Astrocyte (in vitro differentiated cells and primary cell): ENCODE data around the gene TENM4. TPM values are rescaled to one million over a fixed set of nuclear protein-coding genes. Genes with fewer than 3 reads are reported as not detected.
A peak's percentile ranks its signal among the peaks of the same experiment; 100 is the strongest.

ENCODE experiments used
- DNase-seq: peaks from one replicate; pipeline ENCODE4 v3.0.0-alpha.2; 2010; ENCODE audit warnings: low read depth
- FAIRE-seq: peaks from 2 replicates; lab custom pipeline; 2011; peaks lifted over from hg19 to GRCh38; lab: Jason Lieb, UNC
- H2AFZ ChIP-seq: 2 replicates; pipeline ENCODE4 v1.6.0; 2012; ENCODE audit warnings: low read depth, low read length, inconsistent platforms
- H3K27ac ChIP-seq: 2 replicates; pipeline ENCODE4 v1.5.1; 2011; ENCODE audit warnings: low read depth, low read length, inconsistent platforms
- H3K27me3 ChIP-seq: 2 replicates; pipeline ENCODE4 v1.6.0; 2011; ENCODE audit warnings: low read length, inconsistent platforms; ENCODE audit not compliant: insufficient read depth
- H3K36me3 ChIP-seq: 2 replicates; pipeline ENCODE4 v1.5.1; 2011; ENCODE audit warnings: low read length, inconsistent platforms; ENCODE audit not compliant: insufficient read depth
- H3K4me1 ChIP-seq: 2 replicates; pipeline ENCODE4 v1.5.1; 2011; ENCODE audit warnings: low read length, inconsistent platforms; ENCODE audit not compliant: insufficient read depth
- H3K4me2 ChIP-seq: 2 replicates; pipeline ENCODE4 v1.6.0; 2012; ENCODE audit warnings: low read length, inconsistent platforms
- H3K4me3 ChIP-seq: 2 replicates; pipeline ENCODE4 v1.5.1; 2011; ENCODE audit warnings: low read depth, mild to moderate bottlenecking, low read length, inconsistent platforms; ENCODE audit not compliant: insufficient read depth
- H3K79me2 ChIP-seq: 2 replicates; pipeline ENCODE4 v1.6.0; 2012; ENCODE audit warnings: mild to moderate bottlenecking, low read length, inconsistent platforms; ENCODE audit not compliant: insufficient read depth
- H3K9ac ChIP-seq: 2 replicates; pipeline ENCODE4 v1.6.0; 2012; ENCODE audit warnings: mild to moderate bottlenecking, low read length, inconsistent platforms
- H3K9me3 ChIP-seq: 2 replicates; pipeline ENCODE4 v1.5.1; 2012; ENCODE audit warnings: low read depth, mild to moderate bottlenecking, low read length, inconsistent platforms; ENCODE audit not compliant: insufficient read depth
- H4K20me1 ChIP-seq: 2 replicates; pipeline ENCODE4 v1.6.0; 2012; ENCODE audit warnings: low read length, inconsistent platforms; ENCODE audit not compliant: insufficient read depth
- H3K27ac Mint-ChIP-seq: one replicate; pipeline ENCODE4 v1.8.0; 2021; ENCODE audit warnings: mild to moderate bottlenecking, mixed read lengths; ENCODE audit not compliant: unreplicated experiment
- H3K27me3 Mint-ChIP-seq: one replicate; pipeline ENCODE4 v1.8.0; 2021; ENCODE audit warnings: low read depth, mixed read lengths; ENCODE audit not compliant: unreplicated experiment
- H3K36me3 Mint-ChIP-seq: one replicate; pipeline ENCODE4 v1.8.0; 2021; ENCODE audit warnings: low read depth, mixed read lengths; ENCODE audit not compliant: unreplicated experiment
- H3K4me1 Mint-ChIP-seq: one replicate; pipeline ENCODE4 v1.8.0; 2021; ENCODE audit warnings: low read depth, mixed read lengths; ENCODE audit not compliant: unreplicated experiment
- H3K4me3 Mint-ChIP-seq: one replicate; pipeline ENCODE4 v1.8.0; 2021; ENCODE audit warnings: mild to moderate bottlenecking, moderate library complexity, mixed read lengths; ENCODE audit not compliant: unreplicated experiment
- H3K9me3 Mint-ChIP-seq: one replicate; pipeline ENCODE4 v1.8.0; 2021; ENCODE audit warnings: mild to moderate bottlenecking, mixed read lengths; ENCODE audit not compliant: unreplicated experiment
- EZH2 ChIP-seq: IDR thresholded peaks from 2 replicates; pipeline ENCODE4 v1.6.1; 2012; ENCODE audit warnings: mild to moderate bottlenecking, low read length, inconsistent platforms; ENCODE audit not compliant: insufficient read depth
- total RNA-seq: library from RNA; stranded (reverse); gene quantifications from 2 replicates; pipeline ENCODE4 v1.2.1, GENCODE V29; 2021
- TF ChIP-seq, protein P1 (sequence below): IDR thresholded peaks from 2 replicates; pipeline ENCODE4 v1.5.1; 2011; ENCODE audit warnings: low read depth, mild to moderate bottlenecking, inconsistent platforms, low read length, moderate library complexity; ENCODE audit not compliant: insufficient read depth

The TENM4 gene
- total RNA-seq, 1 donor from 2014 or later, result 7.5 TPM

DNA sequence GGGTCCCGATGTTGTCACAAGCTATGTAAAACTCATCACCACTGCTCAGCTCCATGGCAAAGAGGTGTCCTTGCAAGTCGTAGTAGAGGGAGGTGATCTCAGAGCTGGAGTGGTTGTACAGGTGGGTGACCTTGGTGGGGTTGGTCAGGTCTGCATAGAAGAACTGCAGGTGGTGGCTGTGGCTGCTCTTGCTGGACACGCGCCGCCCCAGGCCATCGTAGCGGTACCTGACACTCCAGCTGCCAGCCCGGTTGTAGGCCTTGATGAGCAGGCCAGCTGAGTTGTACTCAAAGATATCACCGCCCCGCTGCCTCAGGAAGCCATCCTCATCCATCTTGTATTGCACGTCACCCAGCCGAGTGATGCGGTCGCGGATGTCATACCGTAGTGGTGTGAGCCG, 771.6 kb downstream of the TENM4 start:
- H4K20me1 ChIP-seq, result no peaks in the 10 kb centered on the region
- H3K4me1 Mint-ChIP-seq, result peaks cover 1% of the 10 kb centered on the region
- H3K4me1 ChIP-seq, result peaks cover 3% of the 10 kb centered on the region
- H3K27ac ChIP-seq, result no peak overlapping the region
- no peak overlapping the region for H3K4me3 Mint-ChIP-seq
- H3K27me3 Mint-ChIP-seq, result peaks cover 4% of the 10 kb centered on the region
- H3K27me3 ChIP-seq, result no peaks in the 10 kb centered on the region
- H3K27ac Mint-ChIP-seq, result no peak overlapping the region
- H3K4me3 ChIP-seq, result no peak overlapping the region
- no peaks in the 10 kb centered on the region for H3K9me3 ChIP-seq
- peaks cover 5% of the 10 kb centered on the region for H3K36me3 Mint-ChIP-seq
- H3K36me3 ChIP-seq, result peaks cover 5% of the 10 kb centered on the region
- no peak overlapping the region for H2AFZ ChIP-seq
- H3K79me2 ChIP-seq, result no peaks in the 10 kb centered on the region
- H3K9ac ChIP-seq, result no peak overlapping the region
- H3K4me2 ChIP-seq, result no peak overlapping the region
- DNase-seq, result no peak
- FAIRE-seq, result no peak
- TF ChIP-seq EZH2, result no peak
- TF ChIP-seq, protein P1, sequence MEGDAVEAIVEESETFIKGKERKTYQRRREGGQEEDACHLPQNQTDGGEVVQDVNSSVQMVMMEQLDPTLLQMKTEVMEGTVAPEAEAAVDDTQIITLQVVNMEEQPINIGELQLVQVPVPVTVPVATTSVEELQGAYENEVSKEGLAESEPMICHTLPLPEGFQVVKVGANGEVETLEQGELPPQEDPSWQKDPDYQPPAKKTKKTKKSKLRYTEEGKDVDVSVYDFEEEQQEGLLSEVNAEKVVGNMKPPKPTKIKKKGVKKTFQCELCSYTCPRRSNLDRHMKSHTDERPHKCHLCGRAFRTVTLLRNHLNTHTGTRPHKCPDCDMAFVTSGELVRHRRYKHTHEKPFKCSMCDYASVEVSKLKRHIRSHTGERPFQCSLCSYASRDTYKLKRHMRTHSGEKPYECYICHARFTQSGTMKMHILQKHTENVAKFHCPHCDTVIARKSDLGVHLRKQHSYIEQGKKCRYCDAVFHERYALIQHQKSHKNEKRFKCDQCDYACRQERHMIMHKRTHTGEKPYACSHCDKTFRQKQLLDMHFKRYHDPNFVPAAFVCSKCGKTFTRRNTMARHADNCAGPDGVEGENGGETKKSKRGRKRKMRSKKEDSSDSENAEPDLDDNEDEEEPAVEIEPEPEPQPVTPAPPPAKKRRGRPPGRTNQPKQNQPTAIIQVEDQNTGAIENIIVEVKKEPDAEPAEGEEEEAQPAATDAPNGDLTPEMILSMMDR, result no peak
- H3K9me3 Mint-ChIP-seq, result peaks cover 2% of the 10 kb centered on the region

DNA sequence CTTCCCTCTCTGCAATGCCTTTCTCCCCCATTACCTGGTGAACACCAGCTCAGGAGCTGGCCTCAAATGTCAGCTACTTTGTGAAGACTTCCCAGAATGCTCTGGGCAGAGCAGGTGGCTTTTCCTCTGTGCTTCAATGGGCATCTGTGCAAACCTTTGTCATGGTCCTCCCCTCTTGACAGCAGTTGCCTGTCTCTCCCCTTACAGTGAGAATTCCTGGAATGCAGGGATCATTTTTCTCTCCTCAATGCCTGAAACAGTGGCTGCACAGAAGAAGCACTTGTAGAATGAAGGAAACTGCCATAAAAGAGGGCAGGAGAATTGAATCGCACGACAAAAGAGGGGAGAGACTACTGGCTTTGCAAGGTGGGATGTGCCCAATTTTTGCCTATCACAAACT, 773.4 kb downstream of the TENM4 start:
- TF ChIP-seq, protein P1, result no peak
- TF ChIP-seq EZH2, result no peak
- Mint-ChIP-seq H3K36me3 (peaks cover 5% of the 10 kb centered on the region), H3K9me3 (no peaks in the 10 kb centered on the region), H3K27me3 (peaks cover 3% of the 10 kb centered on the region), H3K27ac (no peak overlapping the region), H3K4me1 (peaks cover 1% of the 10 kb centered on the region), H3K4me3 (no peak overlapping the region)
- H3K9ac ChIP-seq, result no peak overlapping the region
- no peaks in the 10 kb centered on the region for H3K27me3 ChIP-seq
- no peak overlapping the region for H3K4me3 ChIP-seq
- H4K20me1 ChIP-seq, result no peaks in the 10 kb centered on the region
- H3K36me3 ChIP-seq, result peaks cover 5% of the 10 kb centered on the region
- DNase-seq (no peak), FAIRE-seq (no peak)
- no peaks in the 10 kb centered on the region for H3K9me3 ChIP-seq
- H3K4me1 ChIP-seq, result peaks cover 3% of the 10 kb centered on the region
- no peak overlapping the region for H3K27ac ChIP-seq
- H3K79me2 ChIP-seq, result no peaks in the 10 kb centered on the region
- no peak overlapping the region for H2AFZ ChIP-seq
- H3K4me2 ChIP-seq, result no peak overlapping the region

DNA sequence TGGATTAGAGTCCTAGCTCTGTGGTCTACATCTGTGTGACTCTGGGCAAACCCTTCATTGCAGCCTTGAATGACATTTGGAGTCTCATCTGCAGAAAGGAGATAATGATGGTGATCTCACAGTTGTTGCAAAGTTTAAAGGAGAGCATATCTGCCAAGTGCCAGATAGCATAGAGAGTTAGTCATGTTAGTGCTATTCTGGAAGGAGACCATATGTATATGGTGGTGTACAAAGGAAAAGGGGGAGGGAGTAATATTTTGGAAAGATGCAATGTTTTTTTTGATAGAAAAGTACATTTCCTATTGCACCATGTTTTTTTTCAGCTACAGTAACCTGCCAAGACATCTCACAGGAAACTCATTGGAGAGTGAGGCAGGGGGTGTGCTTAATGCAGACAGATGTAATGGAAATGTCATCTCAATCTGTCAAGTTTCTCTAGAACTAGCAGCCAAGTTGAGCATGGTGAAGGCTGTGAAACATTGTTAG, 774.1 kb downstream of the TENM4 start:
- Mint-ChIP-seq H3K4me1 (peaks cover 1% of the 10 kb centered on the region), H3K9me3 (no peaks in the 10 kb centered on the region), H3K27ac (no peak overlapping the region), H3K36me3 (peaks cover 5% of the 10 kb centered on the region), H3K4me3 (no peak overlapping the region), H3K27me3 (peaks cover 2% of the 10 kb centered on the region)
- TF ChIP-seq, protein P1, result no peak
- no peak for TF ChIP-seq EZH2
- no peaks in the 10 kb centered on the region for H3K27me3 ChIP-seq
- DNase-seq (peak; percentile 57), FAIRE-seq (no peak)
- H2AFZ ChIP-seq, result no peak overlapping the region
- no peak overlapping the region for H3K27ac ChIP-seq
- no peaks in the 10 kb centered on the region for H3K9me3 ChIP-seq
- H3K4me1 ChIP-seq, result peaks cover 3% of the 10 kb centered on the region
- H3K36me3 ChIP-seq, result peaks cover 5% of the 10 kb centered on the region
- H3K79me2 ChIP-seq, result no peaks in the 10 kb centered on the region
- H3K4me2 ChIP-seq, result no peak overlapping the region
- H4K20me1 ChIP-seq, result no peaks in the 10 kb centered on the region
- no peak overlapping the region for H3K9ac ChIP-seq
- no peak overlapping the region for H3K4me3 ChIP-seq
